H9 (cell line): ENCODE measurements around the gene ETV6. TPM values are rescaled to one million over a fixed set of nuclear protein-coding genes. Genes with fewer than 3 reads are reported as not detected.

Experiments
- DNase-seq: peaks from one replicate; pipeline ENCODE4 v3.0.0-alpha.2; 2017
- H2AFZ ChIP-seq: one replicate; pipeline ENCODE4 v1.6.1; 2013; ENCODE audit warnings: mild to moderate bottlenecking, low read length, control low read depth, moderate library complexity
- H2AK5ac ChIP-seq: 2 replicates; pipeline ENCODE4 v1.6.1; 2013; ENCODE audit warnings: low read length, control low read depth, mixed read lengths; ENCODE audit not compliant: insufficient read length
- H2BK120ac ChIP-seq: one replicate; pipeline ENCODE4 v1.6.1; 2013; ENCODE audit warnings: low read depth, mild to moderate bottlenecking, low read length, control low read depth, inconsistent platforms; ENCODE audit not compliant: poor library complexity, severe bottlenecking
- H2BK12ac ChIP-seq: 2 replicates; pipeline ENCODE4 v1.6.1; 2013; ENCODE audit warnings: low read length, control low read depth, mixed read lengths, low read depth; ENCODE audit not compliant: insufficient read length
- H2BK15ac ChIP-seq: 2 replicates; pipeline ENCODE4 v1.6.1; 2013; ENCODE audit warnings: low read depth, low read length, control low read depth
- H2BK20ac ChIP-seq: one replicate; pipeline ENCODE4 v1.6.1; 2013; ENCODE audit warnings: low read depth, mild to moderate bottlenecking, low read length, control low read depth, inconsistent platforms; ENCODE audit not compliant: poor library complexity, severe bottlenecking
- H2BK5ac ChIP-seq: 2 replicates; pipeline ENCODE4 v1.6.1; 2013; ENCODE audit warnings: low read length, control low read depth, mixed read lengths; ENCODE audit not compliant: insufficient read length
- H3K14ac ChIP-seq: 2 replicates; pipeline ENCODE4 v1.6.1; 2013; ENCODE audit warnings: low read length, control low read depth; ENCODE audit not compliant: insufficient read depth
- H3K18ac ChIP-seq: 2 replicates; pipeline ENCODE4 v1.6.1; 2013; ENCODE audit warnings: low read depth, mild to moderate bottlenecking, mixed read lengths, low read length, control low read depth; ENCODE audit not compliant: insufficient read length
- H3K23ac ChIP-seq: 2 replicates; pipeline ENCODE4 v1.6.1; 2013; ENCODE audit warnings: low read length, control low read depth, mixed read lengths, low read depth; ENCODE audit not compliant: insufficient read length
- H3K23me2 ChIP-seq: 2 replicates; pipeline ENCODE4 v1.6.1; 2013; ENCODE audit warnings: low read depth, mild to moderate bottlenecking, mixed read lengths, low read length, control low read depth; ENCODE audit not compliant: insufficient read length, poor library complexity, severe bottlenecking
- H3K27ac ChIP-seq: 2 replicates; pipeline ENCODE4 v1.5.1; 2013; ENCODE audit warnings: low read length, control low read depth, mixed read lengths, low read depth; ENCODE audit not compliant: insufficient read length
- H3K27me3 ChIP-seq: 2 replicates; pipeline ENCODE4 v1.6.1; 2013; ENCODE audit warnings: low read length, control low read depth, inconsistent platforms; ENCODE audit not compliant: insufficient read depth
- H3K4ac ChIP-seq: 2 replicates; pipeline ENCODE4 v1.6.1; 2013; ENCODE audit warnings: low read depth, mild to moderate bottlenecking, control low read depth, inconsistent platforms, low read length, moderate library complexity
- H3K4me1 ChIP-seq: 2 replicates; pipeline ENCODE4 v1.6.1; 2013; ENCODE audit warnings: low read length, control low read depth, inconsistent platforms; ENCODE audit not compliant: insufficient read depth
- H3K4me2 ChIP-seq: 2 replicates; pipeline ENCODE4 v1.6.1; 2013; ENCODE audit warnings: low read length, control low read depth, mixed read lengths; ENCODE audit not compliant: insufficient read length, insufficient read depth
- H3K56ac ChIP-seq: 2 replicates; pipeline ENCODE4 v1.6.1; 2013; ENCODE audit warnings: low read depth, mild to moderate bottlenecking, mixed read lengths, low read length, control low read depth; ENCODE audit not compliant: insufficient read length
- H3K79me1 ChIP-seq: 2 replicates; pipeline ENCODE4 v1.6.1; 2013; ENCODE audit warnings: low read depth, mild to moderate bottlenecking, moderate library complexity, low read length, control low read depth, inconsistent platforms; ENCODE audit not compliant: insufficient read depth, poor library complexity, severe bottlenecking
- H3K79me2 ChIP-seq: 2 replicates; pipeline ENCODE4 v1.6.1; 2013; ENCODE audit warnings: low read length, control low read depth, inconsistent platforms; ENCODE audit not compliant: insufficient read depth
- H3K9ac ChIP-seq: 2 replicates; pipeline ENCODE4 v1.6.1; 2013; ENCODE audit warnings: low read length, control low read depth, mixed read lengths; ENCODE audit not compliant: insufficient read length; ENCODE audit errors: extremely low read depth
- H3K9me3 ChIP-seq: one replicate; pipeline ENCODE4 v1.6.1; 2013; ENCODE audit warnings: low read depth, low read length, inconsistent platforms; ENCODE audit not compliant: control insufficient read depth
- H3T11ph ChIP-seq: one replicate; pipeline ENCODE4 v1.6.1; 2013; ENCODE audit warnings: mild to moderate bottlenecking, low read length, control low read depth, inconsistent platforms
- H4K20me1 ChIP-seq: one replicate; pipeline ENCODE4 v1.6.1; 2013; ENCODE audit not compliant: control insufficient read depth, insufficient read length, insufficient read depth
- H4K5ac ChIP-seq: 2 replicates; pipeline ENCODE4 v1.6.1; 2013; ENCODE audit warnings: low read depth, mild to moderate bottlenecking, mixed read lengths, low read length, control low read depth; ENCODE audit not compliant: insufficient read length
- H4K8ac ChIP-seq: replicated peaks from 2 replicates; pipeline ENCODE4 v1.6.1; 2013; ENCODE audit warnings: low read length, control low read depth, mixed read lengths, low read depth; ENCODE audit not compliant: insufficient read length
- H4K91ac ChIP-seq: 2 replicates; pipeline ENCODE4 v1.6.1; 2013; ENCODE audit warnings: low read depth, mild to moderate bottlenecking, moderate library complexity, mixed read lengths, low read length, control low read depth; ENCODE audit not compliant: insufficient read length
- H3K27ac Mint-ChIP-seq, 3 experiments: 2 replicates in 2 of 3; 3 replicates in 1 of 3; pipeline ENCODE4 v1.8.0; 2020 to 2021; ENCODE audit warnings: mixed read lengths in 3 of 3, mild to moderate bottlenecking in 1 of 3, moderate library complexity in 1 of 3
- H3K27me3 Mint-ChIP-seq: 2 replicates; pipeline ENCODE4 v1.8.0; 2021; ENCODE audit warnings: low read depth, mild to moderate bottlenecking, moderate library complexity, mixed read lengths
- H3K36me3 Mint-ChIP-seq, 3 experiments: 2 replicates in 2 of 3; 3 replicates in 1 of 3; pipeline ENCODE4 v1.8.0; 2020 to 2021; ENCODE audit warnings: low read depth in 3 of 3, mixed read lengths in 3 of 3; ENCODE audit not compliant: insufficient read depth in 1 of 3
- H3K4me1 Mint-ChIP-seq, 2 experiments: 2 replicates each; pipeline ENCODE4 v1.8.0; 2020; ENCODE audit warnings: mixed read lengths in 2 of 2
- H3K4me3 Mint-ChIP-seq, 2 experiments: 2 replicates in 1 of 2; 3 replicates in 1 of 2; pipeline ENCODE4 v1.8.0; 2020 to 2021; ENCODE audit warnings: mild to moderate bottlenecking in 2 of 2, mixed read lengths in 2 of 2, moderate library complexity in 1 of 2
- H3K9me3 Mint-ChIP-seq, 2 experiments: 2 replicates in 1 of 2; 3 replicates in 1 of 2; pipeline ENCODE4 v1.8.0; 2020; ENCODE audit warnings: mild to moderate bottlenecking in 2 of 2, mixed read lengths in 2 of 2, moderate library complexity in 1 of 2
- WGBS: extraction: QIAGEN DNeasy Blood & Tissue Kit; methylation state at CpG from one replicate; pipeline ENCODE4 v1.1.7; 2013; ENCODE audit warnings: missing lambda C conversion rate, low lambda C conversion rate, mixed read lengths; ENCODE audit not compliant: insufficient read length; ENCODE audit errors: extremely low coverage; 5-methylcytosine and 5-hydroxymethylcytosine counted together
- total RNA-seq: library from RNA; stranded (reverse); gene quantifications from 2 replicates; pipeline ENCODE4 v1.2.1, GENCODE V29; 2021
- TF ChIP-seq, protein P1 (sequence below): fragments of 200-600 bp; sonication (generic); conservative IDR thresholded peaks from 3 replicates; pipeline ENCODE4 v1.8.0; 2021; ENCODE audit warnings: antibody characterized with exemption, mild to moderate bottlenecking

The ETV6 gene
- total RNA-seq, 1 experiment from 2014 or later: 28.7 TPM

DNA sequence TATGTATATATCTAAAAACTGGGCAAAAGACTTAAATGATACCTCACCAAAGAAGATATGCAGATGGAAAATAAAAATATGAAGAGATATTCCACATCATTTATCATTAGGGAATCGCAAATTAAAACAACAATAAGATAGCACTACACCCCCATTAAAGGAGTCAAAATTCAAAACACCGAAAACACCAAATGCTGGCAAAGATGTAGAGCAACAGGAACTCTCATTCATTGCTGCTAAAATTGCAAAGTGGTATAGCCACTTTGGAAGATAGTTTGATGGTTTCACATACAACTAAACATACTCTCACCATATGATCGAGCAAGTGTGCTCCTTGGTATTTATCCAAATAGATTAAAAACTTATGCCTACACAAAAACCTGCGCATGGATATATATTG is 289.7 kb downstream of the ETV6 start:
- TF ChIP-seq, protein P1, sequence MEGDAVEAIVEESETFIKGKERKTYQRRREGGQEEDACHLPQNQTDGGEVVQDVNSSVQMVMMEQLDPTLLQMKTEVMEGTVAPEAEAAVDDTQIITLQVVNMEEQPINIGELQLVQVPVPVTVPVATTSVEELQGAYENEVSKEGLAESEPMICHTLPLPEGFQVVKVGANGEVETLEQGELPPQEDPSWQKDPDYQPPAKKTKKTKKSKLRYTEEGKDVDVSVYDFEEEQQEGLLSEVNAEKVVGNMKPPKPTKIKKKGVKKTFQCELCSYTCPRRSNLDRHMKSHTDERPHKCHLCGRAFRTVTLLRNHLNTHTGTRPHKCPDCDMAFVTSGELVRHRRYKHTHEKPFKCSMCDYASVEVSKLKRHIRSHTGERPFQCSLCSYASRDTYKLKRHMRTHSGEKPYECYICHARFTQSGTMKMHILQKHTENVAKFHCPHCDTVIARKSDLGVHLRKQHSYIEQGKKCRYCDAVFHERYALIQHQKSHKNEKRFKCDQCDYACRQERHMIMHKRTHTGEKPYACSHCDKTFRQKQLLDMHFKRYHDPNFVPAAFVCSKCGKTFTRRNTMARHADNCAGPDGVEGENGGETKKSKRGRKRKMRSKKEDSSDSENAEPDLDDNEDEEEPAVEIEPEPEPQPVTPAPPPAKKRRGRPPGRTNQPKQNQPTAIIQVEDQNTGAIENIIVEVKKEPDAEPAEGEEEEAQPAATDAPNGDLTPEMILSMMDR: no peak
- H3K36me3 Mint-ChIP-seq: no peaks in the 10 kb centered on the region
- Histone ChIP-seq H3K79me1 (no peaks in the 10 kb centered on the region), H3K9me3 (no peaks in the 10 kb centered on the region), H2BK5ac (no peak overlapping the region), H2BK20ac (no peak overlapping the region), H2AFZ (no peak overlapping the region), H3K9ac (no peak overlapping the region), H3K18ac (no peak overlapping the region), H4K91ac (no peak overlapping the region), H2AK5ac (no peak overlapping the region), H3K23ac (no peak overlapping the region), H3K79me2 (no peaks in the 10 kb centered on the region), H4K5ac (no peak overlapping the region), H2BK120ac (no peak overlapping the region), H3K27ac (no peak overlapping the region), H3T11ph (no peak overlapping the region), H3K14ac (no peak overlapping the region), H2BK15ac (no peak overlapping the region), H3K4me1 (no peaks in the 10 kb centered on the region), H4K20me1 (no peaks in the 10 kb centered on the region), H3K23me2 (no peaks in the 10 kb centered on the region), H3K56ac (no peak overlapping the region), H3K4me2 (no peak overlapping the region), H2BK12ac (no peak overlapping the region), H3K4ac (no peak overlapping the region), H3K27me3 (no peaks in the 10 kb centered on the region), H4K8ac (no peak overlapping the region)
- no peak for DNase-seq
- no peaks in the 10 kb centered on the region; the same call in 1 of the 2 replicates for H3K27me3 Mint-ChIP-seq
- H3K4me3 Mint-ChIP-seq: no peak overlapping the region
- H3K4me1 Mint-ChIP-seq: no peaks in the 10 kb centered on the region
- peaks cover 5 to 11% of the 10 kb centered on the region in 2 experiments; a peak in 4 of 5 replicates for H3K9me3 Mint-ChIP-seq
- H3K27ac Mint-ChIP-seq: no peak overlapping the region
- WGBS: no CpG with 5 or more reads among the region's 4 CpGs
